OCI-LY1 (cell line): Measurements from ENCODE around the gene PHLDB3.
"Not testable (repeated sequence)": the region's sequence is repeated elsewhere in the genome, so short reads cannot be mapped to it uniquely, and the experiment has no call there.

Experiments used
- H2AFZ ChIP-seq: fragments of 200-600 bp; sonication (generic), shearing (Covaris generic); 2 replicates; pipeline ENCODE4 v1.6.0; 2014; ENCODE audit warnings: antibody characterized with exemption, mild to moderate bottlenecking, low read length
- H3F3A ChIP-seq: fragments of 200-600 bp; sonication (generic), shearing (Covaris generic); 2 replicates; pipeline ENCODE4 v1.6.0; 2014; ENCODE audit warnings: mild to moderate bottlenecking, antibody characterized with exemption, low read length, moderate library complexity; ENCODE audit not compliant: insufficient read depth
- H3K27ac ChIP-seq: fragments of 200-600 bp; sonication (generic); 2 replicates; pipeline ENCODE4 v1.5.1; 2014; ENCODE audit warnings: low read length, mixed run types, mild to moderate bottlenecking, low read depth; ENCODE audit not compliant: poor library complexity, severe bottlenecking
- H3K27me3 ChIP-seq: fragments of 200-600 bp; sonication (generic); 2 replicates; pipeline ENCODE4 v1.6.0; 2014; ENCODE audit warnings: antibody characterized with exemption, mild to moderate bottlenecking, low read length, moderate library complexity; ENCODE audit not compliant: insufficient read depth
- H3K36me3 ChIP-seq: fragments of 200-600 bp; sonication (generic); 2 replicates; pipeline ENCODE4 v1.6.1; 2014; ENCODE audit warnings: mild to moderate bottlenecking, antibody characterized with exemption, low read length, moderate library complexity, mixed read lengths; ENCODE audit not compliant: insufficient read depth
- H3K4me1 ChIP-seq: fragments of 200-600 bp; sonication (generic); 2 replicates; pipeline ENCODE4 v1.5.1; 2014; ENCODE audit warnings: mild to moderate bottlenecking, low read length, moderate library complexity; ENCODE audit not compliant: insufficient read depth, severe bottlenecking
- H3K4me2 ChIP-seq: fragments of 200-600 bp; sonication (generic), shearing (Covaris generic); 2 replicates; pipeline ENCODE4 v1.6.1; 2014; ENCODE audit warnings: low read length
- H3K4me3 ChIP-seq: fragments of 200-600 bp; sonication (generic); 2 replicates; pipeline ENCODE4 v1.5.1; 2014; ENCODE audit warnings: low read length, low read depth, mild to moderate bottlenecking, mixed read lengths; ENCODE audit not compliant: poor library complexity, severe bottlenecking
- H3K79me2 ChIP-seq: fragments of 200-600 bp; shearing (Covaris generic); 2 replicates; pipeline ENCODE4 v1.6.1; 2016; ENCODE audit warnings: mixed run types, low read length, mixed read lengths; ENCODE audit not compliant: insufficient read depth
- H3K9ac ChIP-seq: fragments of 200-600 bp; sonication (generic), shearing (Covaris generic); 2 replicates; pipeline ENCODE4 v1.6.1; 2014; ENCODE audit warnings: mild to moderate bottlenecking, low read length, mixed read lengths
- H3K9me2 ChIP-seq: fragments of 200-600 bp; sonication (generic), shearing (Covaris generic); 2 replicates; pipeline ENCODE4 v1.6.1; 2014; ENCODE audit warnings: low read depth, mild to moderate bottlenecking, low read length, mixed read lengths
- H3K9me3 ChIP-seq: fragments of 200-600 bp; shearing (Covaris generic); 2 replicates; pipeline ENCODE4 v1.6.1; 2014; ENCODE audit warnings: low read length, mixed read lengths
- H4K20me1 ChIP-seq: fragments of 200-600 bp; sonication (generic), shearing (Covaris generic); 2 replicates; pipeline ENCODE4 v1.6.0; 2016; ENCODE audit warnings: mild to moderate bottlenecking, low read length; ENCODE audit not compliant: insufficient read depth
- EZH2 ChIP-seq: fragments of 200-600 bp; sonication (generic), shearing (Covaris generic); IDR thresholded peaks from 2 replicates; pipeline ENCODE4 v1.8.0; 2017; ENCODE audit warnings: borderline replicate concordance, mixed run types, mild to moderate bottlenecking, antibody characterized with exemption, low read length, moderate library complexity, mixed read lengths
- TF ChIP-seq, protein P1 (sequence below): fragments of 200-600 bp; sonication (generic), shearing (Covaris generic); IDR thresholded peaks from 2 replicates; pipeline ENCODE4 v1.5.1; 2017; ENCODE audit warnings: mild to moderate bottlenecking, antibody characterized with exemption, low read length, moderate library complexity, mixed read lengths

PHLDB3 gene

DNA sequence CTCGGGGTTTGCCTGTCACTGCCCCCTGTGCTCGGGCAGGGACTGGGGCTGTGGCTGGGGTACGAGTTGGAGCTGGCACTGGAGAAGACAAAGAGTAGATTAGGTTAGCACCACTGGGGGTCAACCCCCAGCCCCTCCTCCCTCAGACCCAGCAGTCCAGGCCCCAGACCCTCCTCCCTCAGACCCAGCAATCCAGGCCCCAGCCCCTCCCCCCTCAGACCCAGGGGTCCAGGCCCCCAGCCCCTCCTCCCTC lies 47.6 kb upstream of the PHLDB3 start:
- Histone ChIP-seq H3K36me3 (peaks cover 44% of the 10 kb centered on the region), H3K27me3 (no peaks in the 10 kb centered on the region)

DNA sequence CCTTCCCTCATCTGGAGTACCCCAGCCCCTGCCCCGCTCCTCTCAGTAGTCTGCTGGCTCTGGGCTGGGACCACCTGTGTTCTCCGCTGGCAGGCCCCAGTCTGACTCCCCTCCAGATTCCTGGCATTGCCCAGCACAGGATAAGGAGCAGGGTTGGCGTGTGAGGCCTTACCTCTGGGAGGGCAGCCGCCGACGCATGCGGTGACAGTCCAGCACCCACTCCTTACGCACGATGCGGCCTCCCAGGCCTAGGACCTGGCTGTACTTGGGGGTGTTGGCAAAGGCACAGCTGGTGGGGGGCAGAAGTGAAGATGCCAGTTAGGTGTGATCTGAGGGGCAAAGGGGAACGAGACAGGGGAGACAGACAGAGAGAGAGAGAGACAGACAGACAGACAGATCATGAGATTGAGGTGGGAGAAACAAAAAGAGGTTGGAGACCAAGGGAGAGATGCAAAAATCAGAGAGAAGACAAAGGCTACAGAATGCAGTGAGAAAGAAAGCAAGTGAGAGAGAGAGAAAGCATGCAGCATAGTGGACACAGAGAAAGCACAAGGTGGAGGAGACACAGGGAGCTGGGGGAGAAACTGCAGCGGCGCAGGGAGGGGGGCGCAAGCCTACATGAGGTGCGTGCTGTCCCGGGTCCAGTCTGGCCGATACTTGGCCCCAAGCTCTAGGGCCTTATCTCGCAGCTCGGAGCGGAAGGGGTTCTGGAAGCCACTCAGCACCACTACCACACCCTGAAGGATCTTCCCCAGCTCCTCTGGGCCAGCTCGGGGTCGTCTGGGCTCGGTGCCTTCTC lies 47.1 kb upstream of the PHLDB3 start:
- no peaks in the 10 kb centered on the region for H3K27me3 ChIP-seq
- H3K79me2 ChIP-seq: no peaks in the 10 kb centered on the region
- H3K9me2 ChIP-seq: no peaks in the 10 kb centered on the region
- no peak overlapping the region for H2AFZ ChIP-seq
- no peaks in the 10 kb centered on the region for H3K9me3 ChIP-seq
- no peak overlapping the region for H3K4me3 ChIP-seq
- H4K20me1 ChIP-seq: no peaks in the 10 kb centered on the region
- no peaks in the 10 kb centered on the region for H3K4me1 ChIP-seq
- no peak overlapping the region for H3K4me2 ChIP-seq
- H3K27ac ChIP-seq: no peak overlapping the region
- H3K36me3 ChIP-seq: peaks cover 44% of the 10 kb centered on the region
- H3K9ac ChIP-seq: no peak overlapping the region
- no peaks in the 10 kb centered on the region for H3F3A ChIP-seq
- TF ChIP-seq EZH2: no peak
- TF ChIP-seq, protein P1, sequence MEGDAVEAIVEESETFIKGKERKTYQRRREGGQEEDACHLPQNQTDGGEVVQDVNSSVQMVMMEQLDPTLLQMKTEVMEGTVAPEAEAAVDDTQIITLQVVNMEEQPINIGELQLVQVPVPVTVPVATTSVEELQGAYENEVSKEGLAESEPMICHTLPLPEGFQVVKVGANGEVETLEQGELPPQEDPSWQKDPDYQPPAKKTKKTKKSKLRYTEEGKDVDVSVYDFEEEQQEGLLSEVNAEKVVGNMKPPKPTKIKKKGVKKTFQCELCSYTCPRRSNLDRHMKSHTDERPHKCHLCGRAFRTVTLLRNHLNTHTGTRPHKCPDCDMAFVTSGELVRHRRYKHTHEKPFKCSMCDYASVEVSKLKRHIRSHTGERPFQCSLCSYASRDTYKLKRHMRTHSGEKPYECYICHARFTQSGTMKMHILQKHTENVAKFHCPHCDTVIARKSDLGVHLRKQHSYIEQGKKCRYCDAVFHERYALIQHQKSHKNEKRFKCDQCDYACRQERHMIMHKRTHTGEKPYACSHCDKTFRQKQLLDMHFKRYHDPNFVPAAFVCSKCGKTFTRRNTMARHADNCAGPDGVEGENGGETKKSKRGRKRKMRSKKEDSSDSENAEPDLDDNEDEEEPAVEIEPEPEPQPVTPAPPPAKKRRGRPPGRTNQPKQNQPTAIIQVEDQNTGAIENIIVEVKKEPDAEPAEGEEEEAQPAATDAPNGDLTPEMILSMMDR: no peak

More for the DNA sequence above, 47.6 kb upstream of the PHLDB3 start:
- no peak overlapping the region for H3K27ac ChIP-seq
- H3F3A ChIP-seq: no peaks in the 10 kb centered on the region
- no peak overlapping the region for H3K9ac ChIP-seq
- H3K9me2 ChIP-seq: no peaks in the 10 kb centered on the region
- H2AFZ ChIP-seq: no peak overlapping the region
- H3K79me2 ChIP-seq: no peaks in the 10 kb centered on the region
- no peaks in the 10 kb centered on the region for H3K4me1 ChIP-seq
- no peaks in the 10 kb centered on the region for H4K20me1 ChIP-seq
- H3K4me2 ChIP-seq: no peak overlapping the region
- TF ChIP-seq, protein P1: no peak
- TF ChIP-seq EZH2: no peak
- no peak overlapping the region for H3K4me3 ChIP-seq
- no peaks in the 10 kb centered on the region for H3K9me3 ChIP-seq

DNA sequence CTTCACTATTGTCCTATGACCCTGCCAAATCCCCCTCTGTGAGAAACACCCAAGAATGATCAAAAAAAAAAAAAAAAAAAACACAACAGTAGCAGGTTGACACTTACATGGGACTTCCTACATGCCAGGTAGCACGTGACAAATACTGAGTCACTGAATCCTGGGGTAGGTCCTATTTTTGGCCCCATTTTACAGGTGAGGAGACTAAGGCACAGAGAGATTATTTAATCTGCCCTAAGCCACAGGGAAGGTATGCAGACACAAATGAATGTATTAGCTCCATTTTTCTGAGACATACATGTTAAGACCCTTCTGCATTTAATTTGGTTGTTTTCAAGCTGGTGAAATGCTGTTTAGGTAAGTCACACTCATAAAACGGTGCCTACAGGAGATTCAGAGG lies 44.2 kb upstream of the PHLDB3 start:
- Histone ChIP-seq H3K4me3 (no peak overlapping the region), H4K20me1 (no peaks in the 10 kb centered on the region), H3K36me3 (peaks cover 45% of the 10 kb centered on the region), H2AFZ (no peak overlapping the region), H3K4me1 (no peaks in the 10 kb centered on the region), H3K9ac (no peak overlapping the region), H3K27ac (no peak overlapping the region), H3K27me3 (no peaks in the 10 kb centered on the region), H3F3A (no peaks in the 10 kb centered on the region), H3K4me2 (no peak overlapping the region), H3K9me3 (no peaks in the 10 kb centered on the region), H3K9me2 (no peaks in the 10 kb centered on the region), H3K79me2 (no peaks in the 10 kb centered on the region)
- no peak for TF ChIP-seq EZH2
- TF ChIP-seq, protein P1: no peak

DNA sequence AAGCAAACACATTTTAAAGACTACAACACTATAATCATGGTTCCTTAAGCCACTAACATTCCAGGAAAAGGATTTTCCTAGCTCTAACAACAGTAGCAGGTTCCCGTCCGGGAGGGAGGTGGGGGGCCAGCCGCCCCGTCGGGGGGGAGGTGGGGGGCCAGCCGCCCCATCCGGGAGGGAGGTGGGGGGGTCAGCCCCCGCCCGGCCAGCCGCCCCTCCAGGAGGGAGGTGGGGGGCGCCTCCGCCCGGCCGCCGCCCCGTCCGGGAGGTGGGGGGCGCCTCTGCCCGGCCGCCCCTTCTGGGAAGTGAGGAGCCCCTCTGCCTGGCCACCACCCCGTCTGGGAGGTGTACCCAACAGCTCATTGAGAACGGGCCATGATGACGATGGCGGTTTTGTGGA lies 43.4 kb upstream of the PHLDB3 start:
- H3K4me1 ChIP-seq, H3K79me2 ChIP-seq, H2AFZ ChIP-seq, H3K27ac ChIP-seq, H4K20me1 ChIP-seq, H3K9ac ChIP-seq, H3K4me2 ChIP-seq, H3K9me3 ChIP-seq, H3K27me3 ChIP-seq, H3F3A ChIP-seq, H3K9me2 ChIP-seq, H3K4me3 ChIP-seq: not testable (repeated sequence)
- peaks cover 42% of the 10 kb centered on the region for H3K36me3 ChIP-seq
